ENCODE data around the gene SYCP2L. TPM values are rescaled to one million over a fixed set of nuclear protein-coding genes. Genes with fewer than 3 reads are reported as not detected.

SYCP2L gene
- total and polyA plus RNA-seq, 2 donors (not counting 1 experiment from before 2014, with no cell fraction given) = under 0.01 TPM; not detected in 1

DNA sequence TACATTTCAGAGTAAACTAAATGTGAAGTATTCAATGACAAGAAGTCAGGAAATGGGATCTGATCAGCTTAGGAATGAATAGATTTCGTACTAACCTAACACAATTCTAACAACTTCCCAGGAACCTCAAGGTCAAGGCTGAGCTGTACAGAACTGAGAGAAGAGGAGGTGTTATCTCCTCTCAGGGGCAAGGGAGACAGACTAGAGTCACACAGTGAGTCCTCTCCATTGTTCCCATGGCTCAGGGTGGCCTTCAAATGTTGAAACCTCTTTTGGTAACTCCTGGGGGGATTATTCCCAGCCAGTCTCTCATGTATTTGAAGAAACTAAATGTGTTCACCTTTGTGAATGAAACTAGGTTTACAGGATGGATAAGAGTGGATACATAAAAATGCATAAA, 129.6 kb downstream of the SYCP2L start:
- no peak overlapping the region for H3K27ac ChIP-seq (ENCODE audit: insufficient read depth, low read length)
- H3K9ac ChIP-seq (ENCODE audit: insufficient read depth, low read length) = no peak overlapping the region
- TF ChIP-seq, protein P1, sequence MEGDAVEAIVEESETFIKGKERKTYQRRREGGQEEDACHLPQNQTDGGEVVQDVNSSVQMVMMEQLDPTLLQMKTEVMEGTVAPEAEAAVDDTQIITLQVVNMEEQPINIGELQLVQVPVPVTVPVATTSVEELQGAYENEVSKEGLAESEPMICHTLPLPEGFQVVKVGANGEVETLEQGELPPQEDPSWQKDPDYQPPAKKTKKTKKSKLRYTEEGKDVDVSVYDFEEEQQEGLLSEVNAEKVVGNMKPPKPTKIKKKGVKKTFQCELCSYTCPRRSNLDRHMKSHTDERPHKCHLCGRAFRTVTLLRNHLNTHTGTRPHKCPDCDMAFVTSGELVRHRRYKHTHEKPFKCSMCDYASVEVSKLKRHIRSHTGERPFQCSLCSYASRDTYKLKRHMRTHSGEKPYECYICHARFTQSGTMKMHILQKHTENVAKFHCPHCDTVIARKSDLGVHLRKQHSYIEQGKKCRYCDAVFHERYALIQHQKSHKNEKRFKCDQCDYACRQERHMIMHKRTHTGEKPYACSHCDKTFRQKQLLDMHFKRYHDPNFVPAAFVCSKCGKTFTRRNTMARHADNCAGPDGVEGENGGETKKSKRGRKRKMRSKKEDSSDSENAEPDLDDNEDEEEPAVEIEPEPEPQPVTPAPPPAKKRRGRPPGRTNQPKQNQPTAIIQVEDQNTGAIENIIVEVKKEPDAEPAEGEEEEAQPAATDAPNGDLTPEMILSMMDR (conservative IDR thresholded peaks at IDR 0.05 in 1 of 2, IDR thresholded peaks at IDR 0.05 in 1 of 2; ENCODE audit: low read depth in 1 of 2, low read length in 2 of 2) = no peak
- TF ChIP-seq EZH2 (IDR thresholded peaks at IDR 0.05; ENCODE audit: low read length, missing control alignments) = no peak
- H3K4me2 ChIP-seq (ENCODE audit: extremely low read depth, insufficient read depth, low read length) = no peak overlapping the region
- H3K36me3 ChIP-seq (ENCODE audit: control insufficient read depth, insufficient read depth, low read length) = no peaks in the 10 kb centered on the region
- no peak for DNase-seq (ENCODE audit: low read depth in 2 of 2)
- no peak overlapping the region for H3K4me3 ChIP-seq (replicated peaks in 1 of 4; ENCODE audit: control extremely low read depth in 1 of 4, insufficient read depth in 1 of 4, low read depth in 3 of 4, low read length in 4 of 4)
- no peaks in the 10 kb centered on the region for H3K27me3 ChIP-seq (ENCODE audit: control insufficient read depth, insufficient read depth, low read length)
- H2AFZ ChIP-seq (ENCODE audit: low read length) = no peak overlapping the region
- H3K4me1 ChIP-seq (ENCODE audit: control insufficient read depth, extremely low read depth, insufficient read depth, low read length) = no peaks in the 10 kb centered on the region
- H3K79me2 ChIP-seq (ENCODE audit: control insufficient read depth, insufficient read depth, low read length) = no peaks in the 10 kb centered on the region
- H3K9me3 ChIP-seq (ENCODE audit: control insufficient read depth, insufficient read depth, low read depth, low read length) = no peaks in the 10 kb centered on the region
- no peaks in the 10 kb centered on the region for H4K20me1 ChIP-seq (ENCODE audit: control insufficient read depth, extremely low read depth, insufficient read depth, low read length)

DNA sequence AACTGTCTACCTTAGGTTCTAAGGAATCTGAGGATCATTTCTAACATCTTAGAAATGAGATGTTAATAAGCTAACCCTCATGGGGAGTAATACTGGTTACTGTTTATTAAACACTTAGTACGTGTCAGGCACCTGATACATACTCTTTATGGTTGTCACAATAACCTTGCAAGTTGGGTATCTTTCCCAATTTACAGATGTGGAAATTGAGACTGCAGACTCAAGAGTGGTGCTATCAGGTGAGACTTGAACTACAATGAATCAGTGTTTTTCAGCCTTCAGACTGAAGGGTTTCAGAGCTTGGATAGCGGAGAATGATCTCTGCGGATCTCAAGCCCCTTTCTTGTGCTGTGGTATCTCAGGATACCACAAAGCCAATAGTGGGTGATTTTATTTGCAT, 130.2 kb downstream of the SYCP2L start:
- no peak overlapping the region for H3K4me3 ChIP-seq (replicated peaks in 1 of 4; ENCODE audit: control extremely low read depth in 1 of 4, insufficient read depth in 1 of 4, low read depth in 3 of 4, low read length in 4 of 4)
- TF ChIP-seq, protein P1 (conservative IDR thresholded peaks at IDR 0.05 in 1 of 2, IDR thresholded peaks at IDR 0.05 in 1 of 2; ENCODE audit: low read depth in 1 of 2, low read length in 2 of 2) = no peak
- TF ChIP-seq EZH2 (IDR thresholded peaks at IDR 0.05; ENCODE audit: low read length, missing control alignments) = no peak
- no peak overlapping the region for H3K27ac ChIP-seq (ENCODE audit: insufficient read depth, low read length)
- H4K20me1 ChIP-seq (ENCODE audit: control insufficient read depth, extremely low read depth, insufficient read depth, low read length) = no peaks in the 10 kb centered on the region
- no peak for DNase-seq (ENCODE audit: low read depth in 2 of 2)
- no peak overlapping the region for H3K9ac ChIP-seq (ENCODE audit: insufficient read depth, low read length)
- H3K79me2 ChIP-seq (ENCODE audit: control insufficient read depth, insufficient read depth, low read length) = no peaks in the 10 kb centered on the region
- H3K36me3 ChIP-seq (ENCODE audit: control insufficient read depth, insufficient read depth, low read length) = no peaks in the 10 kb centered on the region
- no peak overlapping the region for H2AFZ ChIP-seq (ENCODE audit: low read length)
- H3K4me2 ChIP-seq (ENCODE audit: extremely low read depth, insufficient read depth, low read length) = no peak overlapping the region
- H3K27me3 ChIP-seq (ENCODE audit: control insufficient read depth, insufficient read depth, low read length) = no peaks in the 10 kb centered on the region
- no peaks in the 10 kb centered on the region for H3K9me3 ChIP-seq (ENCODE audit: control insufficient read depth, insufficient read depth, low read depth, low read length)
- no peaks in the 10 kb centered on the region for H3K4me1 ChIP-seq (ENCODE audit: control insufficient read depth, extremely low read depth, insufficient read depth, low read length)

DNA sequence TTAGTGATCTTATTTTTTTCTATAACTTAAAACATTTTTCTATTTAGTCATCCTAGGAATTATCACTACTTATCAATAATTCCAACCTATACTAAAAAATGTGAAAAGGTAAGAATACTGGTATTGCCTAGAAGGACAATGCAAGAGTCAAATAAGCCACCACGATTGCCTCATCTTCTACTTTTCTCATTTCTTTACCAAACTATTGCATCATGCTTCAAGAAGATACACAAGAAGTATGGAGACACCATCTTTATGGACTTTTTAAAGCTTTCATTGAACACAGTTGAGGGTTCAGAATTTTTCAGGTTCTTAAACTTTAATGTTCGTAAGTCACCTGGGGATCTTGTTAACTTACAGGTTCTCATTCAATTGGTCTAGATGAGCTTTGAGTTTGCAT, 131.4 kb downstream of the SYCP2L start:
- TF ChIP-seq, protein P1 (conservative IDR thresholded peaks at IDR 0.05 in 1 of 2, IDR thresholded peaks at IDR 0.05 in 1 of 2; ENCODE audit: low read depth in 1 of 2, low read length in 2 of 2) = no peak
- no peak for TF ChIP-seq EZH2 (IDR thresholded peaks at IDR 0.05; ENCODE audit: low read length, missing control alignments)
- H3K27me3 ChIP-seq (ENCODE audit: control insufficient read depth, insufficient read depth, low read length) = no peaks in the 10 kb centered on the region
- H2AFZ ChIP-seq (ENCODE audit: low read length) = no peak overlapping the region
- H3K36me3 ChIP-seq (ENCODE audit: control insufficient read depth, insufficient read depth, low read length) = no peaks in the 10 kb centered on the region
- no peak overlapping the region for H3K4me2 ChIP-seq (ENCODE audit: extremely low read depth, insufficient read depth, low read length)
- no peak overlapping the region for H3K9ac ChIP-seq (ENCODE audit: insufficient read depth, low read length)
- no peaks in the 10 kb centered on the region for H4K20me1 ChIP-seq (ENCODE audit: control insufficient read depth, extremely low read depth, insufficient read depth, low read length)
- H3K4me1 ChIP-seq (ENCODE audit: control insufficient read depth, extremely low read depth, insufficient read depth, low read length) = peaks cover 3% of the 10 kb centered on the region
- H3K27ac ChIP-seq (ENCODE audit: insufficient read depth, low read length) = no peak overlapping the region
- no peak overlapping the region for H3K4me3 ChIP-seq (replicated peaks in 1 of 4; ENCODE audit: control extremely low read depth in 1 of 4, insufficient read depth in 1 of 4, low read depth in 3 of 4, low read length in 4 of 4)
- DNase-seq (ENCODE audit: low read depth in 2 of 2) = no peak
- H3K79me2 ChIP-seq (ENCODE audit: control insufficient read depth, insufficient read depth, low read length) = no peaks in the 10 kb centered on the region
- no peaks in the 10 kb centered on the region for H3K9me3 ChIP-seq (ENCODE audit: control insufficient read depth, insufficient read depth, low read depth, low read length)

All from fibroblast of lung (primary cell).